H1 (cell line): Measurements from ENCODE around the gene VASP. TPM values are rescaled to one million over a fixed set of nuclear protein-coding genes. Genes with fewer than 3 reads are reported as not detected.

ENCODE experiments used
- KDM4A ChIP-seq: IDR thresholded peaks from one replicate; pipeline ENCODE4 v1.7.1; 2012; ENCODE audit warnings: low read depth, mild to moderate bottlenecking, moderate library complexity, low read length, inconsistent platforms; ENCODE audit not compliant: severe bottlenecking
- RAD21 ChIP-seq, 2 experiments: IDR thresholded peaks in 1 of 2; conservative IDR thresholded peaks in 1 of 2; 2 replicates each; pipeline ENCODE4 v1.6.1; 2011; ENCODE audit warnings: low read depth in 2 of 2, low read length in 2 of 2, improper control_type of control experiment in 1 of 2, inconsistent platforms in 1 of 2, mild to moderate bottlenecking in 1 of 2, moderate library complexity in 1 of 2
- RBBP5 ChIP-seq: IDR thresholded peaks from 2 replicates; pipeline ENCODE4 v1.7.1; 2012; ENCODE audit warnings: low read depth, mild to moderate bottlenecking, inconsistent platforms, low read length, moderate library complexity, borderline replicate concordance
- polyA plus RNA-seq, 7 experiments: library from polyadenylated mRNA; depleted of rRNA in 3 of 7; stranded (reverse) in 5 of 7; unstranded in 2 of 7; fragments of >200 nt in 5 of 7; fragments of 200-250 nt in 2 of 7; gene quantifications; 1 replicate in 5 of 7; 2 replicates in 1 of 7; 4 replicates in 1 of 7; pipeline versions ENCODE4 v1.2.1 to v1.2.3, GENCODE V29; 2011 to 2013; ENCODE audit warnings: missing spikeins in 2 of 7, mixed read lengths in 2 of 7
- total RNA-seq: library from RNA; stranded (reverse); fragmentation: NEBNext Ultra II Directional; extraction: Animal tissue kit (Norgen Biotek cat#: 25700); gene quantifications from 2 replicates; pipeline ENCODE4 v1.2.1, GENCODE V29; 2021

VASP gene
- total and polyA plus RNA-seq, 2 of the 8 experiments (the other 6 are each of a cell fraction or from before 2014, with no cell fraction given): 89.7 to 135 TPM

GRCh38 chr19:45571457-45572220 is 64.4 kb downstream of the VASP start (continued):
- no peak for TF ChIP-seq RAD21 (IDR thresholded peaks at IDR 0.05 in 1 of 2, conservative IDR thresholded peaks at IDR 0.05 in 1 of 2; ENCODE audit: low read depth in 2 of 2, low read length in 2 of 2)
- no peak for TF ChIP-seq KDM4A
- no peak for TF ChIP-seq RBBP5
